K562 (cell line): ENCODE measurements around the gene TSR3. TPM values are rescaled to one million over a fixed set of nuclear protein-coding genes. Genes with fewer than 3 reads are reported as not detected.
A peak's percentile ranks its signal among the peaks of the same experiment; 100 is the strongest.

Source experiments
- ATAC-seq: fragments of 200-7000 bp; cut with Tn5 transposase; 3 replicates; pipeline ENCODE4 v1.9.1; 2020; ENCODE audit warnings: moderate library complexity
- BruUV-seq: library from RNA; stranded (reverse); fragments of 400-500 nt; replicated peaks from 2 replicates; lab custom pipeline; 2021; lab: Mats Ljungman, UMichigan
- CTCF ChIA-PET: fragments of 300-600 bp; formaldehyde crosslinking; extraction: SDS; loops from one replicate; lab custom pipeline; 2021; ENCODE audit warnings: low intra/inter-chr PET ratio; lab: Yijun Ruan, JAX
- POLR2A ChIA-PET: fragments of 300-600, 350-650 bp; sonication (Branson Sonifier 250); formaldehyde crosslinking; extraction: SDS; loops from one replicate; lab custom pipeline; 2021; ENCODE audit warnings: antibody characterized with exemption, inconsistent platforms; lab: Yijun Ruan, JAX
- DNase-seq, 4 experiments: peaks; one replicate each; pipeline versions ENCODE4 v3.0.0 to v3.0.0-alpha.2; 2011 to 2018; ENCODE audit warnings: low spot score in 3 of 4, mixed read lengths in 3 of 4; ENCODE audit errors: extremely low read depth in 1 of 4
- FAIRE-seq: peaks from 2 replicates; lab custom pipeline; 2011; peaks lifted over from hg19 to GRCh38; lab: Jason Lieb, UNC
- H2AFZ ChIP-seq: 2 replicates; pipeline ENCODE4 v1.6.0; 2011; ENCODE audit warnings: low read depth, low read length, control low read depth, inconsistent platforms
- H3K27ac ChIP-seq: fragments of 200-600 bp; 3 replicates; pipeline ENCODE4 v1.8.0; 2011; ENCODE audit warnings: low read depth, mild to moderate bottlenecking, control low read depth, inconsistent platforms, low read length, moderate library complexity, mixed read lengths; ENCODE audit errors: extremely low read depth
- H3K27me3 ChIP-seq, 2 experiments: fragments of 300-600 bp in 1 of 2; 2 replicates in 1 of 2; 3 replicates in 1 of 2; pipeline versions ENCODE4 v1.6.0 to v1.8.0; 2011; ENCODE audit warnings: inconsistent platforms in 2 of 2, low read length in 2 of 2, mild to moderate bottlenecking in 1 of 2, mixed read lengths in 1 of 2, moderate library complexity in 1 of 2; ENCODE audit not compliant: control insufficient read depth in 2 of 2, insufficient read depth in 2 of 2
- H3K36me3 ChIP-seq: fragments of 300-600 bp; 3 replicates; pipeline ENCODE4 v1.8.0; 2011; ENCODE audit warnings: mild to moderate bottlenecking, low read length, inconsistent platforms; ENCODE audit not compliant: control insufficient read depth, insufficient read depth
- H3K4me1 ChIP-seq, 2 experiments: fragments of 200-600 bp in 1 of 2; replicated peaks in 1 of 2; 2 replicates in 1 of 2; 3 replicates in 1 of 2; pipeline versions ENCODE4 v1.5.1 to v1.8.0; 2011; ENCODE audit warnings: inconsistent platforms in 2 of 2, low read length in 2 of 2, mild to moderate bottlenecking in 1 of 2, mixed read lengths in 1 of 2, moderate library complexity in 1 of 2; ENCODE audit not compliant: control insufficient read depth in 2 of 2, insufficient read depth in 2 of 2
- H3K4me2 ChIP-seq: 2 replicates; pipeline ENCODE4 v1.6.1; 2011; ENCODE audit warnings: low read length, control low read depth, inconsistent platforms, mixed read lengths; ENCODE audit not compliant: insufficient read depth
- H3K4me3 ChIP-seq: fragments of 200-600 bp; sonication (generic), shearing (Covaris generic); 2 replicates; pipeline ENCODE4 v1.5.1; 2016; ENCODE audit warnings: control low read depth, inconsistent platforms
- H3K79me2 ChIP-seq: fragments of 200-600 bp; 3 replicates; pipeline ENCODE4 v1.8.0; 2011; ENCODE audit warnings: low read length, inconsistent platforms; ENCODE audit not compliant: control insufficient read depth, insufficient read depth
- H3K9ac ChIP-seq, 2 experiments: 2 replicates each; pipeline versions ENCODE4 v1.6.0 to v1.6.1; 2011; ENCODE audit warnings: low read depth in 2 of 2, low read length in 2 of 2, control low read depth in 1 of 2, inconsistent platforms in 1 of 2, mild to moderate bottlenecking in 1 of 2, mixed read lengths in 1 of 2; ENCODE audit not compliant: insufficient read depth in 1 of 2
- H3K9me1 ChIP-seq: one replicate; pipeline ENCODE4 v1.6.0; 2011; ENCODE audit warnings: inconsistent platforms, mild to moderate bottlenecking, low read length, moderate library complexity; ENCODE audit not compliant: control insufficient read depth, insufficient read depth
- H3K9me3 ChIP-seq: replicated peaks from 2 replicates; pipeline ENCODE4 v1.5.1; 2011; ENCODE audit warnings: low read depth, low read length, inconsistent platforms; ENCODE audit not compliant: control insufficient read depth, insufficient read depth
- H4K20me1 ChIP-seq: replicated peaks from 2 replicates; pipeline ENCODE4 v1.6.1; 2011; ENCODE audit warnings: low read length, inconsistent platforms, mixed read lengths; ENCODE audit not compliant: control insufficient read depth, insufficient read depth
- KLF16 ChIP-seq: IDR thresholded peaks from 2 replicates; pipeline ENCODE4 v1.6.1; 2016; ENCODE audit warnings: antibody characterized with exemption
- RFX1 ChIP-seq: fragments of 450-650 bp; IDR thresholded peaks from 2 replicates; pipeline ENCODE4 v1.6.1; 2016; ENCODE audit warnings: mild to moderate bottlenecking, moderate library complexity
- TCF3 ChIP-seq: sonication (generic); formaldehyde crosslinking; IDR thresholded peaks from 2 replicates; pipeline ENCODE4 v1.4.0; 2020; ENCODE audit warnings: mild to moderate bottlenecking, missing genetic modification reagents
- WGBS: fragments of 100-300 bp; shearing (Covaris generic); methylation state at CpG from one replicate; pipeline ENCODE4 v1.1.6; 2016; ENCODE audit warnings: low coverage, mixed read lengths; ENCODE audit not compliant: insufficient coverage; ENCODE audit errors: missing lambda C conversion rate; 5-methylcytosine and 5-hydroxymethylcytosine counted together
- in situ Hi-C: fragments of 300-500 bp; cut with MboI; formaldehyde crosslinking; loops from 4 replicates; pipeline ENCODE4 v1.15.0; 2018; ENCODE audit warnings: inconsistent platforms, mixed read lengths
- intact Hi-C: fragments of 100-400 bp; cut with micrococcal nuclease; formaldehyde crosslinking; loops from 2 replicates; pipeline ENCODE4 v1.14.2; 2022
- polyA plus RNA-seq, 8 experiments: library from polyadenylated mRNA; depleted of rRNA in 4 of 8; stranded (reverse) in 5 of 8; unstranded in 3 of 8; fragments of >200 nt; fragmentation: Nextera tagmentation in 2 of 8; fragmentation: Illumina TruSeq in 1 of 8; extraction: Ambion mirVana in 2 of 8; extraction: Trizol in 1 of 8; gene quantifications; 2 replicates each; pipeline versions ENCODE4 v1.2.1 to v1.2.3, GENCODE V29; 2011 to 2014; ENCODE audit warnings: inconsistent platforms in 1 of 8, missing spikeins in 1 of 8
- total RNA-seq, 7 experiments: library from RNA; depleted of rRNA in 6 of 7; stranded (reverse); fragments of >200 nt in 6 of 7; fragmentation: Illumina TruSeq in 2 of 7; extraction: Trizol in 2 of 7; gene quantifications; 2 replicates each; pipeline versions ENCODE4 v1.2.1 to v1.2.3, GENCODE V29; 2011 to 2021; ENCODE audit warnings: low replicate concordance in 1 of 7
- TF ChIP-seq, protein P1 (sequence below), 2 experiments: fragments of 450-650 bp; formaldehyde crosslinking in 1 of 2; IDR thresholded peaks; 2 replicates each; pipeline versions ENCODE4 v1.4.0 to v1.6.1; 2014 to 2020; ENCODE audit warnings: mild to moderate bottlenecking in 2 of 2, borderline replicate concordance in 1 of 2, low read depth in 1 of 2

The TSR3 gene
- total and polyA plus RNA-seq, 9 of the 15 experiments (the other 6 are each of a cell fraction or from before 2014, with no cell fraction given): 1.5 to 74.8 (median 16.5) TPM

GRCh38 chr16:1327619-1327947 lies 24.1 kb downstream of the TSR3 start:
- peaks cover 23% of the 10 kb centered on the region; the same call in 1 of the 3 replicates for H3K36me3 ChIP-seq
- peak overlapping the region in 1 of 2 experiments; percentile 22; a peak in 1 of 4 replicates for H3K9ac ChIP-seq
- H3K4me3 ChIP-seq: no peak overlapping the region
- 66% methylated on average over 5 of the region's 5 CpGs for WGBS
- intact Hi-C loops (no loop called here), in situ Hi-C loops (no loop called here)
- H3K27me3 ChIP-seq: no peaks in the 10 kb centered on the region
- DNase-seq: no peak
- no peaks in the 10 kb centered on the region for H3K9me1 ChIP-seq
- no TSS peak for BruUV-seq
- H3K9me3 ChIP-seq: 0 out of 2 replicates have a peak, but pooled peaks cover 4% of the 10 kb centered on the region
- H3K79me2 ChIP-seq: no peaks in the 10 kb centered on the region
- no peak overlapping the region for H3K4me2 ChIP-seq
- POLR2A ChIA-PET: interaction anchor here (1.1 kb wide), 1 partner anchor 16 kb away, joined by 3 read pairs; no protein-coding TSS in a partner anchor
- no peak for FAIRE-seq
- CTCF ChIA-PET: no interaction called here
- no peak overlapping the region for H2AFZ ChIP-seq
- H3K27ac ChIP-seq: no peak overlapping the region
- peaks cover 14 to 57% of the 10 kb centered on the region in 2 experiments for H3K4me1 ChIP-seq
- no peak for ATAC-seq
- TF ChIP-seq RFX1 (peak; percentile 49), KLF16 (peak; percentile 80), TCF3 (CRISPR knock-in tag) (no peak)
- TF ChIP-seq, protein P1, sequence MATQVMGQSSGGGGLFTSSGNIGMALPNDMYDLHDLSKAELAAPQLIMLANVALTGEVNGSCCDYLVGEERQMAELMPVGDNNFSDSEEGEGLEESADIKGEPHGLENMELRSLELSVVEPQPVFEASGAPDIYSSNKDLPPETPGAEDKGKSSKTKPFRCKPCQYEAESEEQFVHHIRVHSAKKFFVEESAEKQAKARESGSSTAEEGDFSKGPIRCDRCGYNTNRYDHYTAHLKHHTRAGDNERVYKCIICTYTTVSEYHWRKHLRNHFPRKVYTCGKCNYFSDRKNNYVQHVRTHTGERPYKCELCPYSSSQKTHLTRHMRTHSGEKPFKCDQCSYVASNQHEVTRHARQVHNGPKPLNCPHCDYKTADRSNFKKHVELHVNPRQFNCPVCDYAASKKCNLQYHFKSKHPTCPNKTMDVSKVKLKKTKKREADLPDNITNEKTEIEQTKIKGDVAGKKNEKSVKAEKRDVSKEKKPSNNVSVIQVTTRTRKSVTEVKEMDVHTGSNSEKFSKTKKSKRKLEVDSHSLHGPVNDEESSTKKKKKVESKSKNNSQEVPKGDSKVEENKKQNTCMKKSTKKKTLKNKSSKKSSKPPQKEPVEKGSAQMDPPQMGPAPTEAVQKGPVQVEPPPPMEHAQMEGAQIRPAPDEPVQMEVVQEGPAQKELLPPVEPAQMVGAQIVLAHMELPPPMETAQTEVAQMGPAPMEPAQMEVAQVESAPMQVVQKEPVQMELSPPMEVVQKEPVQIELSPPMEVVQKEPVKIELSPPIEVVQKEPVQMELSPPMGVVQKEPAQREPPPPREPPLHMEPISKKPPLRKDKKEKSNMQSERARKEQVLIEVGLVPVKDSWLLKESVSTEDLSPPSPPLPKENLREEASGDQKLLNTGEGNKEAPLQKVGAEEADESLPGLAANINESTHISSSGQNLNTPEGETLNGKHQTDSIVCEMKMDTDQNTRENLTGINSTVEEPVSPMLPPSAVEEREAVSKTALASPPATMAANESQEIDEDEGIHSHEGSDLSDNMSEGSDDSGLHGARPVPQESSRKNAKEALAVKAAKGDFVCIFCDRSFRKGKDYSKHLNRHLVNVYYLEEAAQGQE (IDR thresholded peaks at IDR 0.05; ENCODE audit: borderline replicate concordance): peak; percentile 96
- TF ChIP-seq, protein P1 (CRISPR knock-in tag; IDR thresholded peaks at IDR 0.05; ENCODE audit: low read depth): no peak
- no peaks in the 10 kb centered on the region for H4K20me1 ChIP-seq
